SK-MEL-5 (cell line): ENCODE results near the gene GRIA1. TPM values are rescaled to one million over a fixed set of nuclear protein-coding genes. Genes with fewer than 3 reads are reported as not detected.

Experiments
- DNase-seq: peaks from one replicate; pipeline ENCODE4 v3.0.0-alpha.2; 2016; ENCODE audit warnings: low read depth, low spot score
- in situ Hi-C: cut with HindIII; loops from 2 replicates; pipeline ENCODE4 v1.10.0; 2016; ENCODE audit warnings: low sequenced_read_pairs, high pct_unique_total_duplicates, low pct_unique_long_range_greater_than_20kb
- total RNA-seq: library from RNA; depleted of rRNA; stranded (reverse); fragments of >200 nt; shearing (Covaris generic); gene quantifications from 2 replicates; pipeline ENCODE4 v1.2.3, GENCODE V29; 2014

GRIA1 gene
- total RNA-seq, 1 experiment from 2014 or later = not detected

GRCh38 chr5:153774686-153775085 is 284.2 kb downstream of the GRIA1 start:
- in situ Hi-C loops = no loop called here

GRCh38 chr5:153775923-153776322 is 285.5 kb downstream of the GRIA1 start:
- in situ Hi-C loops = no loop called here
- DNase-seq = no peak

More at GRCh38 chr5:153774686-153775085, 284.2 kb downstream of the GRIA1 start:
- no peak for DNase-seq

DNA sequence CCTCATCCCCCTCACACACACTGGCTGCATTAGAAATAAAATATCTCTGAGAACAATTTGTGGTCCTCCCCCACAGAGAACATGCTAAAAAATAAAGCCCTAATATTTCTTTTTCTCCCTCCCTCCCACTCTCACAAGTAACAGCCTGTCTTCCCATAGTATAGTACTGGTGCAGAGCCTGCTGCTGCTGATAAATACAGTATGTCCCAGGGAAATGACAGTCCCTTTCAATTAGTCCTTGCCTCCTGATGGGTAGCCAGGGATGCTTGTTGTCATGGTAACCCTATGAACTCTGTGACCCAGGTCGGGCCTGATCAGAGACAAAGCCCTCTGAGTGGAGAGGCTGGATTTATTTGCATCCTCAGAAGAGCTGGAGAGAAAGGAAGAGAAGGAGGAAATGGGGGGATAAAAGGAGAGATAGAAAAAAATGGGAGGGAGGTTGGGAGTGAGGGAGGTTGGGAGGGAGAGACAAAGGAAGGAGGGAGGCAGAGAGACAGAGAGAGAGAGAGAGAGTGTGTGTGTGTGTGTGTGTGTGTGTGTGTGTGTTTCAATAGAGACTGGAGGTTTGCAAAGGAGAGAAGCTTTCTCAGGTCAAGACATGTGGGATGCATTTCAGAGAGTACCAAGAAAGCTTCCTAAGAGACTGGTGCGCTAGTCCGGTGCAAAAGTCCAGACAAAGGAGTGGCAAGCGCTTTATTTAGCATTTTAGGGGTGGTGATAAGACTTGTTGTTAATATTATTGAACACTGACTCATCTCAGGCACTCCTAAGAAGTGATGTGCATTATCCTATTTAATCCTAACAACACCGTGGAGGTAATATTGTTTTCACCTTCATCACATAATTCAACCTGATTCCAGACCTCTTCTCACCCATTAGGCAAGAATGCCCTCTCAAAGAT is 287.5 kb downstream of the GRIA1 start:
- no peak for DNase-seq
- in situ Hi-C loops = no loop called here

DNA sequence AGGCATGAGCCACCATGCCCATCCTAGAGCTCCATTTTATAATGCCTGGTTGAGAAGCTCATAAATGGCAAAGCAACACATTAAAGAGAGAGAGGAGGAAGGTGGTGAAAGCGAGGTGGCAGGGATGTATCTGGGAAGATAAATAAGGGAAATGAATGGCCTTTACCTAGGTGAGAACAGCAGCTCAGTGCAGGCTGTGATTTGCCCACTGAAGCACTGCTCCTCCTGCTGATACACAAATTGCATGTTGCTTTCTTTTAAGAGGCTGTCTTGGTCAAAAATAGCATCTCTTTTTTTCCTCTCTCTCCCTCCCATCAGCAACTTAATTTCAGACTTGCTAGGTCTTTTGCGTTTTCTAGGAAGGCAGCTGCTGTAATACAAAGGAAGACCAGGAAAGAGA is 289.4 kb downstream of the GRIA1 start:
- in situ Hi-C loops = no loop called here
- DNase-seq = no peak

GRCh38 chr5:153780876-153781705 is 290.6 kb downstream of the GRIA1 start:
- no peak for DNase-seq
- in situ Hi-C loops = no loop called here

GRCh38 chr5:153782589-153783361 is 292.3 kb downstream of the GRIA1 start:
- in situ Hi-C loops = no loop called here
- peak; percentile 1 for DNase-seq

- DNase-seq = no peak
- in situ Hi-C loops = no loop called here
Measured at GRCh38 chr5:153783362-153783658, 292.8 kb downstream of the GRIA1 start.

GRCh38 chr5:153784277-153784676 is 293.8 kb downstream of the GRIA1 start:
- in situ Hi-C loops = no loop called here
- DNase-seq = no peak

GRCh38 chr5:153791339-153791738 is 300.9 kb downstream of the GRIA1 start:
- in situ Hi-C loops = no loop called here
- DNase-seq = no peak

DNA sequence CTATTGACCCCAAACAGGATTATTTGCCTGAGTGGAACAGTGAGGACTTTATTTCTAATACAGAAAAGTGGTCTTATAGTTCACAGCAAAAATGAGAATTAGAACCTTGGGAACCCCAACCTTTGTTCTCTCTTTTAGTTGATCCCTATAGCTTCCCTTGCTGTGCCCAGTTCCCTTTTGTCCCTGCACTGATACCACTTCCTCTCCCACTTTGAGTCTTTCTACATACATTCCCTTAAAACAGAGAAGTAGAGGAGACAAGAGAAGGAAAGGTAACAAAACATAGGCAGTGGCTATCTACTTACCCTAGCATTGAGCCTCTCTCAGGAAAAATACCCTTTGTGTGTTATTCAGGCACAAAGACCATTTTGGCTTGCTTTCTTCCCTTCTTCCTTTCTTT is 301.8 kb downstream of the GRIA1 start:
- in situ Hi-C loops = no loop called here
- DNase-seq = no peak

GRCh38 chr5:153793699-153794098 is 303.2 kb downstream of the GRIA1 start:
- no peak for DNase-seq
- in situ Hi-C loops = no loop called here

DNA sequence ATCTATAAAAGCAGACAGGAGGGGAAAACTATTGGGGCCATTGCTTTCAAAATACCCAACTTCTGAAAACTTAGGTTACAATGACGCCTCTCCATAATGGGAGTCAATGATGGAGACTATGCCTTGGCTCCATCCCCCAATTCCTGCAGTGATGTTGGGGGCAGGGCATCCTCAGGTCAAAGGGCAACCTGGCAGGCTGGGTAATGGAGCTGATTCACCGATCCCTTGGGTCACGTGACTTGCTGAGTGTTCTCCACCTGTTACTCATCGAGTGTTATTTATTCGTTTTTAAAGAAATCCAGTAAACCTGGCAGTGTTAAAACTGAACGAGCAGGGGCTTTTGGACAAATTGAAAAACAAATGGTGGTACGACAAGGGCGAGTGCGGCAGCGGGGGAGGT is 303.9 kb downstream of the GRIA1 start:
- in situ Hi-C loops = no loop called here
- DNase-seq = no peak

- no peak for DNase-seq
- in situ Hi-C loops = no loop called here
Measured at GRCh38 chr5:153796527-153796926, 306.1 kb downstream of the GRIA1 start.

GRCh38 chr5:153797484-153797883 is 307.0 kb downstream of the GRIA1 start:
- no peak for DNase-seq
- in situ Hi-C loops = no loop called here

- in situ Hi-C loops = no loop called here
- DNase-seq = no peak
Measured at GRCh38 chr5:153798830-153799229, 308.4 kb downstream of the GRIA1 start.

DNA sequence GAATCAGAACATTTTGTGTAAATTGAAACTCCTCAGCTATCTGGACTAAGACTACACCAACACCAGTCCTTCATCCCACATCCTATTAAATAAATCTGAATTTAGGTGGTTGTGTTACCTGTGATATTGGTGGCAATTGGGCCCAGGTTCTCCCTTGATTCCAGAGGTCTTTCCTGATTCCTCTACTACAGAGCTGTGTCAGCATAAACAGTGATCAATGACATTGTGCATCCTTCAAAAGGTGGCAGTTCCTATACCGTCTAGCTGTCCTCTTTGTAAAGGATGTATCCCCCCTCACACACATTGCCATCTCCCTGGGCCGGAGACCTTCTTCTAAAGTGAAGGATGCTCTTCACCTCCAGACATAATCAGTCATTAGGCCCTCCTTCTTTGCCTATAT is 309.0 kb downstream of the GRIA1 start:
- in situ Hi-C loops = no loop called here
- no peak for DNase-seq

DNA sequence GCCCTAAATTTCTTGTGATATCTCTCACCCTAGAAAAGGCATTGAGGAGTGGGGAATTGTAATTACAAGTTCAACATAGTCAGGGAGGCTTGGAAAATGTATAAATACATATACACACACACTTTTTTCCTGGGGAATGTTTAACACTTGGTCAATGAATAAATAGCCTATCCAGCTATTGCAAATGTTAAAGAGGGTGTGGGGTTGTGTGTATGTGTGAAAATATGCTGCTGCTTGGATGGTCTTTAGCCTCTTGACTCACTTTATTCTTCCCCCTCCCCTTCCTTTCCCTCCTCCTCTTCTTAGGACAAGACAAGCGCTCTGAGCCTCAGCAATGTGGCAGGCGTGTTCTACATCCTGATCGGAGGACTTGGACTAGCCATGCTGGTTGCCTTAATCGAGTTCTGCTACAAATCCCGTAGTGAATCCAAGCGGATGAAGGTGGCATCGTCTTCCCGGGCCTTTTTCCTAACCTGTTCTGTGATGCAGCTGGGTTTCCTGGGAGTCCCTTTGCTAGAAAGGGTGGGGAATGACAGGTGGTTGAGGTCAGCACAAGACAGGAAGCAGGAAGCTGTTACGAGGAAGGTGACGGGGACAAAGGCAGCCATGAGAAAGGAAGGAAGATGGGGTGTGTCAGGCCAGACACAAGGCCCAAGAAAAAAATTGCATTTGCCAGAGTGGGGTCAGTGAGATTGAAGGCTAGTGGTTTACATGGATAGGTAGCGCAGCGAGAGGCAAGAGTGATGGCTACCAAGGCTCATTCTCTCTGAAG is 311.8 kb downstream of the GRIA1 start:
- in situ Hi-C loops = no loop called here
- no peak for DNase-seq
